ENCODE data around the gene SCYGR8.

- TF ChIP-seq POLR2A (IDR thresholded peaks at IDR 0.05) (no peak), EP300 (IDR thresholded peaks at IDR 0.05) (no peak)
Measured at GRCh38 chr2:227745594-227745993, at the start of gene SCYGR8.

Measured in suprapubic skin (tissue), 2 donors.